DND-41 (cell line): ENCODE results near the gene LARP1B.
"Not testable (repeated sequence)": the region's sequence is repeated elsewhere in the genome, so short reads cannot be mapped to it uniquely, and the experiment has no call there.

Source experiments
- ATAC-seq: fragments of 200-7000 bp; cut with Tn5 transposase; 3 replicates; pipeline ENCODE4 v1.9.1; 2021; ENCODE audit warnings: low read depth; ENCODE audit not compliant: insufficient read depth
- DNase-seq: peaks from one replicate; pipeline ENCODE4 v3.0.0-alpha.2; 2020
- H2AFZ ChIP-seq: 2 replicates; pipeline ENCODE4 v1.6.0; 2012; ENCODE audit warnings: low read depth, low read length
- H3K27ac ChIP-seq: 2 replicates; pipeline ENCODE4 v1.5.1; 2012; ENCODE audit warnings: low read length, inconsistent platforms
- H3K27me3 ChIP-seq: fragments of 200-600 bp; sonication (generic); 2 replicates; pipeline ENCODE4 v1.6.0; 2012; ENCODE audit warnings: low read length, mild to moderate bottlenecking, inconsistent platforms; ENCODE audit not compliant: insufficient read depth, poor library complexity
- H3K36me3 ChIP-seq: 2 replicates; pipeline ENCODE4 v1.5.1; 2012; ENCODE audit warnings: low read length, inconsistent platforms; ENCODE audit not compliant: insufficient read depth
- H3K4me1 ChIP-seq: 2 replicates; pipeline ENCODE4 v1.5.1; 2012; ENCODE audit warnings: mild to moderate bottlenecking, low read length; ENCODE audit not compliant: insufficient read depth
- H3K4me2 ChIP-seq: 2 replicates; pipeline ENCODE4 v1.6.0; 2012; ENCODE audit warnings: mild to moderate bottlenecking, moderate library complexity, low read length, inconsistent platforms; ENCODE audit not compliant: insufficient read depth
- H3K4me3 ChIP-seq, 2 experiments: fragments of 200-600 bp in 1 of 2; shearing (Covaris generic) in 1 of 2; 2 replicates each; pipeline ENCODE4 v1.5.1; 2012 to 2016; ENCODE audit warnings: inconsistent platforms in 2 of 2, low read length in 2 of 2, mild to moderate bottlenecking in 2 of 2, low read depth in 1 of 2, moderate library complexity in 1 of 2
- H3K79me2 ChIP-seq: 2 replicates; pipeline ENCODE4 v1.6.0; 2012; ENCODE audit warnings: low read length, inconsistent platforms; ENCODE audit not compliant: insufficient read depth
- H3K9ac ChIP-seq: 2 replicates; pipeline ENCODE4 v1.6.0; 2012; ENCODE audit warnings: low read depth, mild to moderate bottlenecking, inconsistent platforms, low read length, moderate library complexity
- H3K9me3 ChIP-seq: 2 replicates; pipeline ENCODE4 v1.5.1; 2012; ENCODE audit warnings: low read length, moderate library complexity, mild to moderate bottlenecking, inconsistent platforms; ENCODE audit not compliant: insufficient read depth, severe bottlenecking
- H4K20me1 ChIP-seq: 2 replicates; pipeline ENCODE4 v1.6.0; 2012; ENCODE audit warnings: low read length; ENCODE audit not compliant: insufficient read depth
- CTCF ChIP-seq: IDR thresholded peaks from 2 replicates; pipeline ENCODE4 v1.5.1; 2012; ENCODE audit warnings: borderline replicate concordance, low read length, moderate library complexity, mild to moderate bottlenecking; ENCODE audit not compliant: poor library complexity, severe bottlenecking; ENCODE audit errors: extremely low read depth
- EZH2 ChIP-seq: IDR thresholded peaks from 3 replicates; pipeline ENCODE4 v1.6.1; 2012; ENCODE audit warnings: borderline replicate concordance, low read depth, mild to moderate bottlenecking, moderate library complexity, low read length, inconsistent platforms; ENCODE audit not compliant: severe bottlenecking

The LARP1B gene

DNA sequence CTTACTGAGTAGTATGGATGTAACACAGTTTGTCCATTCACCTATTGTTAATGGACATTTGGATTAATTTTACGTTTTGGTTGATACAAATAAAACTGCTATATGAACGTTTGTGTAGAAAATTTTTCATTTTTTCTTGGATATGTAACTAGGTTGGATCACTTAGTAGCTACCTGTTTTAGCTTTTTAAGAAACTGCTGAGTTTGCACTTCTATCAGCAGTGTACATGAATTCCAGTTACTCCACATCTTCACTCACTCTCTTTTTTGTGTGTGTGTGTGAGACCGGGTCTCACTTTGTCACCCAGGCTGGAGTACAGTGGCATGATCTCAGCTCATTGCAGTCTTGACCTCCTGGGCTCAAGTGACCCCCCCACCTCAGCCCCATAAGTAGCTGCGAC lies 15.4 kb downstream of the LARP1B start:
- DNase-seq, result no peak
- peaks cover 3% of the 10 kb centered on the region; the same call in 1 of the 2 replicates for H4K20me1 ChIP-seq
- H3K27ac ChIP-seq, result no peak overlapping the region
- H3K79me2 ChIP-seq, result peaks cover 28% of the 10 kb centered on the region
- H3K4me1 ChIP-seq, result no peaks in the 10 kb centered on the region
- peaks cover 50% of the 10 kb centered on the region for H3K36me3 ChIP-seq
- no peak overlapping the region for H2AFZ ChIP-seq
- ATAC-seq, result no peak
- H3K9ac ChIP-seq, result no peak overlapping the region
- H3K4me3 ChIP-seq, result no peak overlapping the region
- H3K4me2 ChIP-seq, result no peak overlapping the region
- no peak for TF ChIP-seq EZH2
- TF ChIP-seq CTCF, result no peak
- no peaks in the 10 kb centered on the region for H3K9me3 ChIP-seq
- no peaks in the 10 kb centered on the region for H3K27me3 ChIP-seq

GRCh38 chr4:128095293-128095692 lies 34.2 kb downstream of the LARP1B start:
- H3K9me3 ChIP-seq, H3K79me2 ChIP-seq, H4K20me1 ChIP-seq, H3K4me1 ChIP-seq, H3K4me3 ChIP-seq, H3K27ac ChIP-seq, ATAC-seq, H3K4me2 ChIP-seq, H3K27me3 ChIP-seq, DNase-seq, H3K9ac ChIP-seq, H2AFZ ChIP-seq: not testable (repeated sequence)
- H3K36me3 ChIP-seq, result peaks cover 58% of the 10 kb centered on the region

- TF ChIP-seq EZH2 (no peak), CTCF (no peak)
- Histone ChIP-seq H3K36me3 (peaks cover 48% of the 10 kb centered on the region), H3K9ac (no peak overlapping the region), H2AFZ (no peak overlapping the region), H3K4me1 (no peaks in the 10 kb centered on the region), H3K79me2 (no peaks in the 10 kb centered on the region), H4K20me1 (no peaks in the 10 kb centered on the region), H3K27me3 (no peaks in the 10 kb centered on the region), H3K27ac (no peak overlapping the region), H3K9me3 (no peaks in the 10 kb centered on the region), H3K4me3 (no peak overlapping the region), H3K4me2 (no peak overlapping the region)
- DNase-seq (no peak), ATAC-seq (no peak)
These were observed 46.7 kb downstream of the LARP1B start for GRCh38 chr4:128107766-128108165.

GRCh38 chr4:128123036-128123435 lies 61.9 kb downstream of the LARP1B start:
- no peak for DNase-seq
- Histone ChIP-seq H3K4me2 (no peak overlapping the region), H3K4me3 (no peak overlapping the region), H4K20me1 (no peaks in the 10 kb centered on the region), H3K36me3 (peaks cover 23% of the 10 kb centered on the region; the same call in 1 of the 2 replicates), H3K9me3 (no peaks in the 10 kb centered on the region), H2AFZ (no peak overlapping the region), H3K79me2 (no peaks in the 10 kb centered on the region), H3K9ac (no peak overlapping the region), H3K4me1 (no peaks in the 10 kb centered on the region), H3K27ac (no peak overlapping the region), H3K27me3 (no peaks in the 10 kb centered on the region)
- no peak for ATAC-seq
- TF ChIP-seq CTCF (no peak), EZH2 (no peak)
